Lower leg skin (tissue), 3 donors: ENCODE results near the gene LBHD2.

Experiments
- CTCF ChIP-seq, 3 donors: fragments of 450-650 bp; IDR thresholded peaks; one replicate each; pipeline ENCODE4 v1.5.1; 2016; ENCODE audit warnings: antibody characterized with exemption in 3 of 3, mild to moderate bottlenecking in 3 of 3, moderate library complexity in 2 of 3
- POLR2A ChIP-seq, 2 donors: fragments of 450-650 bp; IDR thresholded peaks; one replicate each; pipeline ENCODE4 v1.6.1; 2016 to 2017; ENCODE audit warnings: antibody characterized with exemption in 2 of 2, mild to moderate bottlenecking in 1 of 2, moderate library complexity in 1 of 2

DNA sequence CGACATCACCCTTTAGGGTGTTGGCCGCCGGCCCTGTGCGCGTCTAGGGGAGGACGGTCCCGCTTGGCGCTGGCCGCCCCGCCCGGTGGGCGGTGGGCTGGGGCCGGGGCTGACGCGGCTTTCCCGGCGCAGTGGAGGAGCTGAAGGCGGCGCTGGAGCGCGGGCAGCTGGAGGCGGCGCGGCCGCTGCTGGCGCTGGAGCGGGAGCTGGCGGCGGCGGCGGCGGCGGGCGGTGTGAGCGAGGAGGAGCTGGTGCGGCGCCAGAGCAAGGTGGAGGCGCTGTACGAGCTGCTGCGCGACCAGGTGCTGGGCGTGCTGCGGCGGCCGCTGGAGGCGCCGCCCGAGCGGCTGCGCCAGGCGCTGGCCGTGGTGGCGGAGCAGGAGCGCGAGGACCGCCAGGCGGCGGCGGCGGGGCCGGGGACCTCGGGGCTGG is 42.9 kb downstream of the LBHD2 start:
- TF ChIP-seq POLR2A (IDR thresholded peaks at IDR 0.05): no peak
- TF ChIP-seq CTCF (IDR thresholded peaks at IDR 0.05): no peak
